Glutamatergic neuron (in vitro differentiated cells): ENCODE measurements around the gene FGF14. TPM values are rescaled to one million over a fixed set of nuclear protein-coding genes. Genes with fewer than 3 reads are reported as not detected.

Experiments used
- DNase-seq: peaks from one replicate; pipeline ENCODE4 v3.0.0; 2022
- H3K27ac Mint-ChIP-seq: one replicate; pipeline ENCODE4 v1.8.0; 2020; ENCODE audit warnings: mild to moderate bottlenecking, mixed read lengths, inconsistent platforms; ENCODE audit not compliant: unreplicated experiment
- H3K27me3 Mint-ChIP-seq: one replicate; pipeline ENCODE4 v1.8.0; 2020; ENCODE audit warnings: mild to moderate bottlenecking, moderate library complexity, mixed read lengths, inconsistent platforms; ENCODE audit not compliant: unreplicated experiment
- H3K36me3 Mint-ChIP-seq: one replicate; pipeline ENCODE4 v1.8.0; 2020; ENCODE audit warnings: mild to moderate bottlenecking, mixed read lengths, inconsistent platforms; ENCODE audit not compliant: unreplicated experiment
- H3K4me1 Mint-ChIP-seq: one replicate; pipeline ENCODE4 v1.8.0; 2020; ENCODE audit warnings: mild to moderate bottlenecking, low read depth, mixed read lengths, inconsistent platforms; ENCODE audit not compliant: unreplicated experiment
- H3K4me3 Mint-ChIP-seq: one replicate; pipeline ENCODE4 v1.8.0; 2020; ENCODE audit warnings: mild to moderate bottlenecking, mixed read lengths, inconsistent platforms; ENCODE audit not compliant: unreplicated experiment
- H3K9me3 Mint-ChIP-seq: one replicate; pipeline ENCODE4 v1.8.0; 2020; ENCODE audit warnings: mild to moderate bottlenecking, moderate library complexity, mixed read lengths, inconsistent platforms; ENCODE audit not compliant: unreplicated experiment
- CTCF ChIP-seq: fragments of 200-600 bp; sonication (generic); IDR thresholded peaks from one replicate; pipeline ENCODE4 v1.5.0; 2021; ENCODE audit not compliant: partially characterized antibody, unreplicated experiment
- total RNA-seq: library from RNA; stranded (reverse); fragmentation: NEBNext Ultra II Directional; extraction: Animal tissue kit (Norgen Biotek cat#: 25700); gene quantifications from one replicate; pipeline ENCODE4 v1.2.1, GENCODE V29; 2021; ENCODE audit not compliant: unreplicated experiment

The FGF14 gene
- total RNA-seq, 1 donor from 2014 or later: 17.8 TPM

GRCh38 chr13:102176846-102177245 lies 225.0 kb downstream of the FGF14 start:
- TF ChIP-seq CTCF: no peak
- H3K9me3 Mint-ChIP-seq: no peaks in the 10 kb centered on the region
- no peaks in the 10 kb centered on the region for H3K36me3 Mint-ChIP-seq
- no peaks in the 10 kb centered on the region for H3K27me3 Mint-ChIP-seq
- no peak overlapping the region for H3K27ac Mint-ChIP-seq
- DNase-seq: no peak
- no peaks in the 10 kb centered on the region for H3K4me1 Mint-ChIP-seq
- H3K4me3 Mint-ChIP-seq: no peak overlapping the region

- Mint-ChIP-seq H3K36me3 (no peaks in the 10 kb centered on the region), H3K27me3 (no peaks in the 10 kb centered on the region)
- no peak for TF ChIP-seq CTCF
These were observed 229.4 kb downstream of the FGF14 start for GRCh38 chr13:102172406-102172805.

GRCh38 chr13:102170305-102170704 lies 231.5 kb downstream of the FGF14 start:
- no peaks in the 10 kb centered on the region for H3K36me3 Mint-ChIP-seq
- H3K27ac Mint-ChIP-seq: no peak overlapping the region
- H3K4me3 Mint-ChIP-seq: no peak overlapping the region
- no peaks in the 10 kb centered on the region for H3K27me3 Mint-ChIP-seq
- no peak for TF ChIP-seq CTCF
- H3K9me3 Mint-ChIP-seq: no peaks in the 10 kb centered on the region
- H3K4me1 Mint-ChIP-seq: peaks cover 5% of the 10 kb centered on the region
- DNase-seq: no peak

More at GRCh38 chr13:102172406-102172805, 229.4 kb downstream of the FGF14 start:
- no peak overlapping the region for H3K4me3 Mint-ChIP-seq
- H3K4me1 Mint-ChIP-seq: peaks cover 5% of the 10 kb centered on the region
- no peak overlapping the region for H3K27ac Mint-ChIP-seq
- no peaks in the 10 kb centered on the region for H3K9me3 Mint-ChIP-seq
- no peak for DNase-seq

GRCh38 chr13:102169471-102170015 lies 232.3 kb downstream of the FGF14 start:
- no peak overlapping the region for H3K27ac Mint-ChIP-seq
- H3K27me3 Mint-ChIP-seq: no peaks in the 10 kb centered on the region
- H3K4me1 Mint-ChIP-seq: peaks cover 5% of the 10 kb centered on the region
- H3K4me3 Mint-ChIP-seq: no peak overlapping the region
- no peaks in the 10 kb centered on the region for H3K36me3 Mint-ChIP-seq
- TF ChIP-seq CTCF: no peak
- DNase-seq: no peak
- H3K9me3 Mint-ChIP-seq: no peaks in the 10 kb centered on the region

GRCh38 chr13:102152790-102153189 lies 249.1 kb downstream of the FGF14 start:
- DNase-seq: no peak
- TF ChIP-seq CTCF: no peak
- H3K4me3 Mint-ChIP-seq: no peak overlapping the region
- no peaks in the 10 kb centered on the region for H3K4me1 Mint-ChIP-seq
- H3K27ac Mint-ChIP-seq: no peak overlapping the region
- no peaks in the 10 kb centered on the region for H3K27me3 Mint-ChIP-seq
- no peaks in the 10 kb centered on the region for H3K36me3 Mint-ChIP-seq
- H3K9me3 Mint-ChIP-seq: no peaks in the 10 kb centered on the region
